Activated naive CD8-positive, alpha-beta T cell treated with anti-CD3 and anti-CD28 coated beads, Interleukin-2, amount 10 ng/mL, durations not matched to agents 7 days and 5 days (primary cell): ENCODE data around the gene TNFRSF1A. TPM values are rescaled to one million over a fixed set of nuclear protein-coding genes. Genes with fewer than 3 reads are reported as not detected.

Experiments
- ATAC-seq: fragments of 150-1000 bp; cut with Tn5 transposase; one replicate; pipeline ENCODE4 v1.10.0; 2021; ENCODE audit warnings: low read depth, moderate library complexity
- POLR2A ChIA-PET: fragments of 350-600 bp; sonication (Branson Sonifier 250); formaldehyde crosslinking; loops from one replicate; lab custom pipeline; 2021; ENCODE audit warnings: antibody characterized with exemption; lab: Charles Lee
- DNase-seq: peaks from one replicate; pipeline ENCODE4 v3.0.0; 2021
- H3K27ac Mint-ChIP-seq: one replicate; pipeline ENCODE4 v1.8.0; 2022; ENCODE audit warnings: mild to moderate bottlenecking, mixed read lengths
- H3K27me3 Mint-ChIP-seq: one replicate; pipeline ENCODE4 v1.8.0; 2022; ENCODE audit warnings: mild to moderate bottlenecking, moderate library complexity, mixed read lengths
- H3K36me3 Mint-ChIP-seq: one replicate; pipeline ENCODE4 v1.8.0; 2021; ENCODE audit warnings: mild to moderate bottlenecking, mixed read lengths
- H3K4me1 Mint-ChIP-seq: one replicate; pipeline ENCODE4 v1.8.0; 2021; ENCODE audit warnings: mixed read lengths
- H3K4me3 Mint-ChIP-seq: one replicate; pipeline ENCODE4 v1.8.0; 2022; ENCODE audit warnings: mild to moderate bottlenecking, moderate library complexity, mixed read lengths
- H3K9me3 Mint-ChIP-seq: one replicate; pipeline ENCODE4 v1.8.0; 2021; ENCODE audit warnings: mixed read lengths
- total RNA-seq, 2 experiments: library from RNA; stranded (reverse); gene quantifications; one replicate each; pipeline ENCODE4 v1.2.3, GENCODE V29; 2021

The TNFRSF1A gene
- total RNA-seq, 2 experiments from 2014 or later = 82.9 to 87.1 TPM

DNA sequence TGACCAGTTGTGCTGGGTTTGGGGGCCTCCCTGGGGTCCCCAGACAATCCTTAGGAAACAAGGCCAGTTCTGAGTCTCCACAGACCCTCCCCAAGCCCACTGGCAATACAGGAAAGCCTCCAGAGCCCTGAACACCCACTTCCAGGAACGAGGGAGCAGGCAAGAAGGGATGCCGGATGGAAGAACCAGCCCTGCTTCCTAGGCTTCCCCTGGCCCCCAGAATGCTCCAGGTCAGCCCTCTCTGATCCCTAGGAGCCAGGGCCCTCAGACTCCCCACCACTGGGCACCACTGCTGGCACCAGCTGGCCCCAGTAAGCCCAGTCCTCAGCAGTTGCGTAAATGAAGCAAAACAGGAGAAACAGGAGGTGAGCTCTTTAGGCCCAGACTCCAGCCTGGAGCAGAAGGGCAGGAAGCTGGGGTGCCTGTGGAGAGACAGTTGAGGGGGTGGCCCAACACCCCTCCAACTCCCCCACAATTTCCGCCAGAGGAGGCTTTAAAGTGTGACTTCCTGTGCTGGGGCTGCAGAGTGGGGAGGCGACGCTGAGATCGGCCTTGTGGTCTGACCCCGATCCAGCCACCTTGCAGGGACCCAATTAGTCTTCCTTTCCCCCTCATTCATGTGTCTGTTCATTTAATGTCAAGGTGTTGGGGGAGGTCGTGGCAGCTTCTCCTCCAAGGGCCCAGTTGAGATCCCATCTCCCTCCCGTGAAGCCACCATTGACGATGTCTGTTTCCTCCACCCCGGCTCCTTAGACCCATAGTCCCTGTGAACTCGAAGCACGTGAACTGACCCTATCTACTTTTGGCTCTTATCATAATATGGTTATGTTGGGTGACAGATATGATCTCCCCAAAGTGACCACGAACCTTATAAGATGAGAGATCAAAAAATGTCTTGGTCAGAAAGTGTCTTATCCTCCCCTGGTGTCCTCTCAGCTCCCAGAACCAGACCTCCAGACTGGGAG, 4.7 kb downstream of the TNFRSF1A start:
- ATAC-seq = peak; percentile 44

DNA sequence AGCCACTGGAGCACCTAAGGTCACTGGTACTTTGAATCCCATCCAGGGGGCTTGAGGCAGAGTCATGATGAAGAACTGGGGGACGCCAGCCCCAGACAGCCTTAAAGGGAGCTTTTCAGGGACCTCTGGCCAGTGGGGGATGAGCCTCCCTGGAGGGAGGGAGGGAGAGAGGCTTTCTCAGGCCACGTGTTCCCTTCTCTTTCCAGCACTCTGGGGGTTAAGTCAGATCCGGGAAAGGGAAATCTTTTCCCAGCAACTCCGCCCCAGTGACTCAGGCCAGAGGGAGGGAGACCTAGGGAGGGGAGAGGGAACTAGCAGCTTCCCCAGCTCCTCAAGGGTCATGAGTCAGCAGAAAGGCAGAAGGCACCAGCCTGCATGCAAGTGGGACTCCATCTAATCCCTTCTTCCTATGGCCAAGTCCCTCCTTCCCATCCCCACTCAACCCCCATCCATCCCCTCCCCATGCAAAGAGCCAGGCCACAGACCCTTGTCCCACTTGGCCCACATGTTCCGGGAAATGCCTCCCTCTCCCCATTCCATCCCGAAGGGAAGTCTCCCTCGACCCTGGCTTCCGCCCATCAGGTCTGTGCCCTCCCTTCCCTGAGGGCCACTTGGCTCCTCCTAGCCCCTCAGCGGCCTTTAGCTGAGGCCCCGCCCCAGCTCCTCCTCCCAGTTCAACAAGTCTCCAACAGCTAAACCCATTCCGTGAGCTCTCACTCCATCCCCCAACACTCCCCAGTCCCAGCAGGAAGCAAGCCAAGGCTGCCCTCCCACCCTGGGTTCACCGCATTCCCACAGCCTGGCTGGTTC, 5.6 kb downstream of the TNFRSF1A start:
- Mint-ChIP-seq H3K9me3 (no peaks in the 10 kb centered on the region), H3K27me3 (no peaks in the 10 kb centered on the region), H3K4me1 (peaks cover 46% of the 10 kb centered on the region), H3K27ac (no peak overlapping the region), H3K4me3 (no peak overlapping the region), H3K36me3 (peaks cover 18% of the 10 kb centered on the region)
- ATAC-seq (peak; percentile 49), DNase-seq (peak; percentile 77)
- POLR2A ChIA-PET = interaction anchor here (0.9 to 10.8 kb wide), 19 partner anchors 9 to 388 kb away, joined by 3 to 122 read pairs (median 9); partner anchors contain the start of genes COPS7A, GAPDH, TAPBPL and VAMP1

More for the DNA sequence above, 4.7 kb downstream of the TNFRSF1A start:
- Mint-ChIP-seq H3K27ac (no peak overlapping the region), H3K36me3 (peaks cover 15% of the 10 kb centered on the region), H3K9me3 (no peaks in the 10 kb centered on the region), H3K4me3 (no peak overlapping the region), H3K4me1 (peaks cover 45% of the 10 kb centered on the region), H3K27me3 (no peaks in the 10 kb centered on the region)
- POLR2A ChIA-PET = interaction anchor here (0.6 to 10.8 kb wide), 17 partner anchors 9 to 387 kb away, joined by 3 to 122 read pairs (median 9); partner anchors contain the start of genes COPS7A, GAPDH, TAPBPL and VAMP1
- peak; percentile 74 for DNase-seq

DNA sequence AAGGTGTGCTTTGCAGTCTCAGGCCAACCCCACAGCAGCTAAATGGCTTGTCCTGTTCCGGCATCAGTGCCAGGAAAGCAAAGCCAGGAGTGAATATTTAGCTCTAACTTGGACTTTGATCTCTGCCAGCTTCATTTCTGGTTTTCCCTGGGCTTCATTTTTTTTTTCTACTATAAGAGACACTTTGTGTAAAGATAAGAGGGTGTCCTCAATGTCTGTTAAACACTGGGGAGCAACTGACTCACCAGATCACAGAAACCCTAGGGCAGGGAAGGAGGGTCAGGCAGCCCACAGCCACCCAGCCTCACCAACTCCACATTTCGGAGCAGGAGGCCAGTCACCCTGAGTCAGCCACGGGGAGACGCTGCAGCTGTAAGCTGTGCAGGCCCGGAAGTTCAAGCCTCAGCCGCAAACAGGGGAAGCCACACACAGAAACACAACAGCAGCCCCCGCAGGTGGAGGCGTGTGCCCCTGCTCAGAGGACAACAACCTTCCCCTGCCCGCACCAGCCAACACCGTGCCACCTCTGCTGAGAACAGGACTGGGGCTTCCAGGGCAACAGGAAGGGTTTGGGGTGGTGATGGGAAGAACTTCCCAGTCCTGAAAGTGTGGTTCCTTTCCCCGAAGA, 6.3 kb downstream of the TNFRSF1A start:
- Mint-ChIP-seq H3K27me3 (no peaks in the 10 kb centered on the region), H3K4me1 (peaks cover 46% of the 10 kb centered on the region), H3K9me3 (no peaks in the 10 kb centered on the region), H3K36me3 (peaks cover 21% of the 10 kb centered on the region), H3K27ac (no peak overlapping the region), H3K4me3 (no peak overlapping the region)
- peak; percentile 57 for ATAC-seq
- peak; percentile 84 for DNase-seq
- POLR2A ChIA-PET = interaction anchor here (0.6 to 10.8 kb wide), 19 partner anchors 9 to 202 kb away, joined by 3 to 122 read pairs (median 9); partner anchors contain the start of genes GAPDH, TAPBPL and VAMP1

DNA sequence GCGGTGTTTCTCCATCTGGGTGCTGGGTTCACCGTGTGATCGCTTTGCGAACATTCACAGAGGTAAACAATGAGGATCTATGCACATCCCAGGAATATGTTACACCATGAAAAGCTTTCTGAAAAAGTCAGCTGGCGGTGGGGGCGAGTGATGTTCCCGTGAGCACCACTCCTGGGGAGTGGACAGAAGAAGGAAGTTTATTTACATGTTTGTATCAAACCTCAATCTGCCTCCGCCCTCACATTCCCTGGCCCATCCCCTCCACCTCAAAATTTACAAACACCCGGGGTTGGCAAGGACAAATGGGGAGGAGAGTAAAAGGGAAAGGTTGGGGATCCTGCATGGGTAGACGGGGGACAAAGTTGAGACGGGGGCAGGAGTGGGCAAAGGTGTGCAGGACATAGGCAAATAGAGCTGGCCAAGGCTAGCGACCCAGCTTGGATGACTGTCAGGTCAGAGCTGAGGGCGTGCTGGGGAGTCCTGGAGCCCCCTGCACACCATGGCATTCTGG, 6.9 kb downstream of the TNFRSF1A start:
- H3K4me1 Mint-ChIP-seq = peaks cover 48% of the 10 kb centered on the region
- POLR2A ChIA-PET = interaction anchor here (0.6 to 10.8 kb wide), 23 partner anchors 8 to 203 kb away, joined by 3 to 122 read pairs (median 5); partner anchors contain the start of genes GAPDH, MRPL51, TAPBPL and VAMP1

DNA sequence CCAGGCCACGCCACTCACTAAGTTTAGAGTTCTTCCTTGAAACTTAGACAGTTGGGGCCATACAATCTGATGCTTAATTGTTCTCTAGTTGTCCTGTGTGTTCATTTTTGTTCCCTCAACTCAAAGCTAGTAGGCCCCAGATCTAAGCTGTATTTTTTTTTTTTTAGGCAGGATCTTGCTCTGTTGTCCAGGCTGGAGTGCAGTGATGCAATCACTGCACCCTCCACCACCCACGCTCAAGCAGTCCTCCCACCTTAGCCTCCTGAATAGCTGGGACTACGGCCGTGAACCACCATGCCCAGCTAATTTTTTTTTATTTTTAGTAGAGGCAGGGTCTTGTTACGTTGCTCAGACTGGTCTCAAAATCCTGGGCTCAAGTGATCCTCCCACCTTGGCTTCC, 7.5 kb downstream of the TNFRSF1A start:
- ATAC-seq (no peak), DNase-seq (no peak)
- H3K27ac Mint-ChIP-seq = peak overlapping the region; percentile 91
- peaks cover 26% of the 10 kb centered on the region for H3K36me3 Mint-ChIP-seq
- H3K4me3 Mint-ChIP-seq = peak overlapping the region; percentile 68
- POLR2A ChIA-PET = interaction anchor here (0.6 to 10.8 kb wide), 12 partner anchors 9 to 198 kb away, joined by 3 to 122 read pairs (median 4); partner anchors contain the start of genes MRPL51, TAPBPL and VAMP1
- H3K9me3 Mint-ChIP-seq = no peaks in the 10 kb centered on the region
- H3K4me1 Mint-ChIP-seq = peaks cover 48% of the 10 kb centered on the region
- no peaks in the 10 kb centered on the region for H3K27me3 Mint-ChIP-seq

More for the DNA sequence above, 6.9 kb downstream of the TNFRSF1A start:
- peaks cover 26% of the 10 kb centered on the region for H3K36me3 Mint-ChIP-seq
- no peak overlapping the region for H3K4me3 Mint-ChIP-seq
- no peaks in the 10 kb centered on the region for H3K27me3 Mint-ChIP-seq
- no peak for ATAC-seq
- H3K9me3 Mint-ChIP-seq = no peaks in the 10 kb centered on the region
- no peak for DNase-seq
- H3K27ac Mint-ChIP-seq = no peak overlapping the region

DNA sequence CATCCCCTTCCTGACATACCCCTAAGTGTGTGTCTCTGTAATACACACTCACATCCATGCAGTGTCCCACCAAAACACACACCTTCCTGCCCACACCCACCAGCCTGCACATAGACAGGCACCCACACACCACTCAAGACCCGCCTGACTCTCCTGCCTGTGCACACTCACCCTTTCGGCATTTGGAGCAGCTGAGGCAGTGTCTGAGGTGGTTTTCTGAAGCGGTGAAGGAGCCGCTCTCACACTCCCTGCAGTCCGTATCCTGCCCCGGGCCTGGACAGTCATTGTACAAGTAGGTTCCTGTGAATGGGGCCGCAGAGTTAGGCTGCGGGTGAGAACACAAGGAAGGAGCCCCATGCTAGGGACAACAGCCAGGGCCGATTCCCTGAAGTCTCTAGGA, 8.3 kb downstream of the TNFRSF1A start:
- Mint-ChIP-seq H3K27ac (peak overlapping the region; percentile 91), H3K4me1 (peaks cover 48% of the 10 kb centered on the region), H3K27me3 (no peaks in the 10 kb centered on the region), H3K4me3 (peak overlapping the region; percentile 68), H3K9me3 (no peaks in the 10 kb centered on the region), H3K36me3 (peaks cover 29% of the 10 kb centered on the region)
- POLR2A ChIA-PET = interaction anchor here (1.3 to 10.8 kb wide), 5 partner anchors 10 to 137 kb away, joined by 3 to 122 read pairs (median 17); partner anchors contain the start of genes TAPBPL and VAMP1
- DNase-seq (peak; percentile 57), ATAC-seq (peak; percentile 24)

- Mint-ChIP-seq H3K36me3 (peaks cover 31% of the 10 kb centered on the region), H3K4me1 (peaks cover 48% of the 10 kb centered on the region), H3K27ac (peak overlapping the region; percentile 91), H3K9me3 (no peaks in the 10 kb centered on the region), H3K4me3 (peak overlapping the region; percentile 68), H3K27me3 (no peaks in the 10 kb centered on the region)
- POLR2A ChIA-PET = interaction anchor here (1.0 to 10.8 kb wide), 7 partner anchors 10 to 133 kb away, joined by 3 to 122 read pairs (median 6); partner anchors contain the start of gene TAPBPL
- ATAC-seq (peak; percentile 7), DNase-seq (peak; percentile 59)
Observed at GRCh38 chr12:6333029-6333428, 8.8 kb downstream of the TNFRSF1A start.

GRCh38 chr12:6332459-6332858, 9.4 kb downstream of the TNFRSF1A start:
- DNase-seq = no peak
- ATAC-seq = no peak
- H3K4me3 Mint-ChIP-seq = peak overlapping the region; percentile 68
- no peaks in the 10 kb centered on the region for H3K27me3 Mint-ChIP-seq
- H3K4me1 Mint-ChIP-seq = peaks cover 48% of the 10 kb centered on the region
- POLR2A ChIA-PET = interaction anchor here (0.7 to 10.8 kb wide), 6 partner anchors 9 to 133 kb away, joined by 3 to 122 read pairs (median 4); no protein-coding TSS in a partner anchor
- H3K27ac Mint-ChIP-seq = peak overlapping the region; percentile 91
- no peaks in the 10 kb centered on the region for H3K9me3 Mint-ChIP-seq
- H3K36me3 Mint-ChIP-seq = peaks cover 31% of the 10 kb centered on the region

- no peak for ATAC-seq
- Mint-ChIP-seq H3K9me3 (no peaks in the 10 kb centered on the region), H3K27me3 (no peaks in the 10 kb centered on the region), H3K27ac (peak overlapping the region; percentile 60), H3K4me3 (no peak overlapping the region), H3K36me3 (peaks cover 31% of the 10 kb centered on the region), H3K4me1 (peaks cover 47% of the 10 kb centered on the region)
- POLR2A ChIA-PET = interaction anchor here (0.9 kb wide), 1 partner anchor 140 kb away, joined by 4 read pairs; the partner anchor contains the start of gene VAMP1
- no peak for DNase-seq
Observed at GRCh38 chr12:6330999-6331714, 10.7 kb downstream of the TNFRSF1A start.

GRCh38 chr12:6330192-6330591, 11.7 kb downstream of the TNFRSF1A start:
- POLR2A ChIA-PET = interaction anchor here (1.3 kb wide), 1 partner anchor 115 kb away, joined by 3 read pairs; the partner anchor contains the start of gene CD27
- no peak overlapping the region for H3K4me3 Mint-ChIP-seq
- no peaks in the 10 kb centered on the region for H3K9me3 Mint-ChIP-seq
- H3K27me3 Mint-ChIP-seq = no peaks in the 10 kb centered on the region
- no peak for DNase-seq
- no peak overlapping the region for H3K27ac Mint-ChIP-seq
- ATAC-seq = no peak
- peaks cover 46% of the 10 kb centered on the region for H3K4me1 Mint-ChIP-seq
- peaks cover 29% of the 10 kb centered on the region for H3K36me3 Mint-ChIP-seq

DNA sequence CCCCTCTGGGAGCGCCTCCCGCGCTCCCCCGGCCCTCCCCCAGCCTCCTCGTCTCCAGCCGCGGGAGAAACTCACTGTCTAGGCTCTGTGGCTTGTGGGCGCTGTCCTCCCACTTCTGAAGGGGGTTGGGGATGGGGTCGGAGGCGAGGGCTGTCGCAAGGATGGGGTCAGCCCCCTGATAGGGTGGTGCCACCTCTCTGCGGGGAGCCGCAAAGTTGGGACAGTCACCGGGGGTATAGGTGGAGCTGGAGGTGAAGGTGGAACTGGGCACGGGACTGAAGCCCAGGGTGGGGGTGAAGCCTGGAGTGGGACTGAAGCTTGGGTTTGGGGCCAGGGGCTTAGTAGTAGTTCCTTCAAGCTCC, 12.2 kb downstream of the TNFRSF1A start:
- H3K4me3 Mint-ChIP-seq = no peak overlapping the region

More for the DNA sequence above, 12.2 kb downstream of the TNFRSF1A start:
- Mint-ChIP-seq H3K9me3 (no peaks in the 10 kb centered on the region), H3K27me3 (no peaks in the 10 kb centered on the region), H3K27ac (no peak overlapping the region), H3K4me1 (peaks cover 46% of the 10 kb centered on the region), H3K36me3 (peaks cover 30% of the 10 kb centered on the region)
- POLR2A ChIA-PET = interaction anchor here (1.0 to 1.3 kb wide), 2 partner anchors 90 to 115 kb away, joined by 3 read pairs; partner anchors contain the start of gene CD27
- ATAC-seq = no peak
- no peak for DNase-seq
